GM12864 (cell line): ENCODE measurements around the gene ZMIZ1.

Experiments used
- DNase-seq: peaks from one replicate; pipeline ENCODE4 v3.0.0-alpha.2; 2011; ENCODE audit warnings: low read depth
- H3K4me3 ChIP-seq: 2 replicates; pipeline ENCODE4 v1.5.1; 2011; ENCODE audit warnings: mild to moderate bottlenecking, low read depth, low read length, control low read depth
- TF ChIP-seq, protein P1 (sequence below): IDR thresholded peaks from 2 replicates; pipeline ENCODE4 v1.5.1; 2011; ENCODE audit warnings: low read depth, mild to moderate bottlenecking, moderate library complexity, low read length, control low read depth, inconsistent platforms; ENCODE audit errors: missing control alignments

The ZMIZ1 gene

DNA sequence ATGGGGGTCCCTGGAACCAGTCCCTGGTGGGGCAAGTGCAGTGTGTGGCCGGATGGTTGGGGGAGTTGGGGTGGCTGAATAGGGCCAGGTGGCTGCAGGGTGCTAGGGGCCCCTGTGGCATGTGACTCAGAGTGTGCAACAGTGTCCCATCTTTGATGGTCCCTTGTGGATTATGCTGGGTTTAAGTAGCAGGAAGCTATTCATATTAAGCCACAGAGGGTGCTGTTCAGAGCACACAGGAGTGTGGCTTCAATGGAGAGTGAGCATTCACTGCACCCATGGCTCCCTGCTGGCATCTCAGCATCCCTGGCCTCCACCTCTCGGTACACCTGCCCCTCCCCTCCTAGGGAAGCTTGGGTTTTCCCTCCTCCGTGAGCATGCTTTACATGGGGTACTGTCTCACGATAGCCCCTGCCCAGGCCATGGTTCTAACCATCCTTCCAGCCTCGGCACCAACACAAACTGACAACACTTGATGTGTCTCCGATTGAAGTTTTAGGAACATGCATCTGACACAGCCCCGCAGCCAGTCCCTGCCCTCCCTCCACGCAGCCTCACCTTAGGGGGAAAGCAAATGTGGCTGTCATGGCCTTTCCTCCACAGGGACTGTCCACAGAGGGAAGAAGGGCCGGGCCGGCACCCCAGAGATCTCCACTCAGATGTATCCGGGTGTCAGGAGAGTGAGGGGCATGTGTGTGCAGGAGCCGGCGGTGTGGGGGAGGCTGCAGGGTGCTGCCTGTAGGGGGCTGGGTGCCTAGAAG is 248.1 kb downstream of the ZMIZ1 start:
- TF ChIP-seq, protein P1, sequence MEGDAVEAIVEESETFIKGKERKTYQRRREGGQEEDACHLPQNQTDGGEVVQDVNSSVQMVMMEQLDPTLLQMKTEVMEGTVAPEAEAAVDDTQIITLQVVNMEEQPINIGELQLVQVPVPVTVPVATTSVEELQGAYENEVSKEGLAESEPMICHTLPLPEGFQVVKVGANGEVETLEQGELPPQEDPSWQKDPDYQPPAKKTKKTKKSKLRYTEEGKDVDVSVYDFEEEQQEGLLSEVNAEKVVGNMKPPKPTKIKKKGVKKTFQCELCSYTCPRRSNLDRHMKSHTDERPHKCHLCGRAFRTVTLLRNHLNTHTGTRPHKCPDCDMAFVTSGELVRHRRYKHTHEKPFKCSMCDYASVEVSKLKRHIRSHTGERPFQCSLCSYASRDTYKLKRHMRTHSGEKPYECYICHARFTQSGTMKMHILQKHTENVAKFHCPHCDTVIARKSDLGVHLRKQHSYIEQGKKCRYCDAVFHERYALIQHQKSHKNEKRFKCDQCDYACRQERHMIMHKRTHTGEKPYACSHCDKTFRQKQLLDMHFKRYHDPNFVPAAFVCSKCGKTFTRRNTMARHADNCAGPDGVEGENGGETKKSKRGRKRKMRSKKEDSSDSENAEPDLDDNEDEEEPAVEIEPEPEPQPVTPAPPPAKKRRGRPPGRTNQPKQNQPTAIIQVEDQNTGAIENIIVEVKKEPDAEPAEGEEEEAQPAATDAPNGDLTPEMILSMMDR, result peak; percentile 28
- peak overlapping the region; percentile 22; the same call in 1 of the 2 replicates for H3K4me3 ChIP-seq
- peak; percentile 50 for DNase-seq

DNA sequence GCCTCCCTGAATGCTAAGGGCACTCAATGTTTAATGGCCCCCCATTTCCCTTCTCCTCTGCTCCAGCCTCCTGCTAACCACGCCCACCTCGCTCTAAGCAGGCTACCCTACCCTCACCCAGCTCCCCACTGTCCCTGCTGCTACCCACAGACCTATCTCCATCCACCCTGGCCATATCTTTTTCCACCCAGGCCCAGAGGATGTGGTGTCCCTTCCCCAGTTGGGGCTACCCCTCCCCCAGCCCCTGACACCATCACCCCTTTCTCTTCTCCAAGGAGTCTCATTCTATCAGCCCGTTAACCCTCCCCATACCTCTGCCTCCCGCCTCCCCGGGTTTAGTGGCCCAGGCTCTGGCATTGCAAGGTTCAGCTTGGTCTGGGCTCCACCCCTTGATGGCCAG is 249.6 kb downstream of the ZMIZ1 start:
- TF ChIP-seq, protein P1, result no peak
- no peak for DNase-seq

DNA sequence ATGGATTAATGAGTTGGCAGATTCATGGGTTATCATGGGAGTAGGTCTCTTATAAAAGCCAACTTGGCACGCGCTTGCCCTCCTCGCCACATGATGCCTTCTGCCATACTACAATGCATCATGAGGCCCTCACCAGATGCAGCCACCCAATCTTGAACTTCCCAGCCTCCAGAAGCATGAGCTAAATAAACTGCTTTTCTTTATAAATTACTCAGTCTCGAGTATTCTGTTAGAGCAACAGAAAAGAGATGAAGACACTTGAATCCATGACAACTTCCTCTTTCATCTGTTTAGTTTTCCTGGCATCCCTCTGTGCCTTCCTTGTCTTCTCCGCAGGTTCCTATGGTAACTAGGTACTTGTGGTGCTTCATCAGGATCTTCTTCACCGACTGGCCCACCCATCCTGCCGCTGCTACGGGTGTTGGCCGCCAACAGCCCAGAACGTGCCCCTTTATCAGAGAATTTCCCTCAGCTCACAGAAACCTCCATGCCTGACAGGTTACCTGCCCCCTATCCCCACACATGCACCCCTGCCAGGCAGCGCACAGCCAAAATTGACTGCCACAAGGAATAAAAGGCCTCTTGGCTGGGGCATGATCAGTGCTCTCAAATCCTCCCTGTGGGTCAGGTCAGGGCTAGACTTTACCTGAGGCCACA is 250.5 kb downstream of the ZMIZ1 start:
- TF ChIP-seq, protein P1, result no peak
- no peak for DNase-seq
- no peak overlapping the region for H3K4me3 ChIP-seq

More for the DNA sequence above, 249.6 kb downstream of the ZMIZ1 start:
- H3K4me3 ChIP-seq, result no peak overlapping the region

DNA sequence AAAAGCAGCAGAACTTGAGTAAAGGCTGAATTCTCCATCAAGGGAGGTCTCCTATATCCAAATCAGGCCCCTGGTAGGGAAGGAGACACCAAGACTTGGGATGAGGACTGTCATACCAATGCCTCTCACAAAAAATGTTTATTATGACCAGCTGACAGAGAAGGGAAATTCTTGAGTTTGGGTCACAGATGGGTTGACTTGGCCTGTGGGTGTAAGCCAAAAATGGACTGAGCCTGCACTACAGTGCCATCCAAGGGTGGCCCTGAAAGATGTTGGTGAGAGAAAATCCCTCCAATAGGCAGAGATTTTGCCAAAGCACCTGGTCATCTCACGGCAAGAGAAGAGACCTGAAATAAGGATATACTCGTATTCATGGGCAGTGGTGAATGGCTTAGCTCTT is 251.6 kb downstream of the ZMIZ1 start:
- TF ChIP-seq, protein P1, result no peak
- H3K4me3 ChIP-seq, result no peak overlapping the region
- no peak for DNase-seq

DNA sequence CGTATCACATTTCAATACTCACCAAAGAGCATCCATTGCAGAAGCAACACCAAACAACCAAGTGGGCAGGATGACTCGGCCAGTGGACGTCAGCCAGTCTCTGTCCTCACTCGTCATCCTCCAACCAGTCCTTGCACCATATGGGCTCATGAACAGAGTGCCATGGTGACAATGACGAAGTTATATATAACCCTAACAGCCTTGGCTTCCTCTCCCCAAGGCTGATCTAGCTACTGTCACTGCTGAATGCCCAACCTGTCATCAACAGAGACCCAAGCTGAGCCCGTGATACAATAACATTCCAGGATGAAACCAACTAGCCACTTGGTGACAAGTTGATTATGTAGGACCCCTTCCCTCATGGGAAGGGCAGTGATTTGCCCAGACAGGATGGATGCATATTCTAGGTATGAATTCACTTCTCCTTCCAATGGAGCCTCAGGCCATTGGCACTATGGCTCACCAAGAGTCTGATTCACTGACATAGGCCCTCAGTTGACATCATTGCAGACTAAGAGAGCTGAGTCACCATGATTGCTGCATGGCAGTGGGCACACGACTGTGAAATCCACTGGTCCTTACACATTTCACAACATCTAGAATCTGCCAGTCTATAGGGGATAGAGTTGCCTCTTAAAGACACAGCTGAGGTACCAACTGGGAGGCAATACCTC is 252.2 kb downstream of the ZMIZ1 start:
- H3K4me3 ChIP-seq, result no peak overlapping the region
- DNase-seq, result no peak
- TF ChIP-seq, protein P1, result no peak

DNA sequence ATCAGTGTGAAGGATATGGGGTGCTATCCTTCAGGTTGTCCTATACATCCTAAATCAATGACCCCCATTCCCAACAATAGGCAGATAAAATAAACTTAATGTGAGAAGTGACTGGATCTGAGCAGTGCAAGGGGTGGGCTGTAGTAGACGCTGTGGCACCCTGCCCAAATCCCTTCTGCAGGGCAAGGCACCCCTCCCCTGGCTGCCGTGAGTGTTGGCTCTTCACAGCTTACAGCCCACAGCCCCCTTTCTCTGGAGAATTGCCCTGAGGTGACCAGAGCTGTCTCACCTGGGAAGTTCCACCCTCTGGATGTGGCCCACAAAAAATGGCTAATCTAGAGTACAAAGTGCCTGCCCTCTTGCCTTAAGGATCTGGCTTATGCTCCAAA is 252.7 kb downstream of the ZMIZ1 start:
- TF ChIP-seq, protein P1, result no peak
- H3K4me3 ChIP-seq, result no peak overlapping the region
- DNase-seq, result no peak
